Mucosa of descending colon (tissue), 3 donors: ENCODE measurements around the gene MORN3. TPM values are rescaled to one million over a fixed set of nuclear protein-coding genes. Genes with fewer than 3 reads are reported as not detected.

Experiments
- ATAC-seq: fragments of 200-7000 bp; cut with Tn5 transposase; one replicate; pipeline ENCODE4 v1.9.1; 2020; ENCODE audit warnings: mild to moderate bottlenecking, moderate library complexity
- DNase-seq, 3 donors: peaks; one replicate each; pipeline ENCODE4 v3.0.0-alpha.2; 2020
- H3K36me3 ChIP-seq: fragments of 200-600 bp; one replicate; pipeline ENCODE4 v1.8.0; 2021; ENCODE audit warnings: low read depth, mild to moderate bottlenecking
- H3K4me1 ChIP-seq: fragments of 200-600 bp; one replicate; pipeline ENCODE4 v1.8.0; 2021; ENCODE audit warnings: low read depth, mild to moderate bottlenecking
- H3K4me3 ChIP-seq: fragments of 200-600 bp; one replicate; pipeline ENCODE4 v1.8.0; 2021; ENCODE audit warnings: mild to moderate bottlenecking
- H3K9me3 ChIP-seq: fragments of 200-600 bp; one replicate; pipeline ENCODE4 v1.8.0; 2021; ENCODE audit warnings: mild to moderate bottlenecking
- intact Hi-C, 2 donors: fragments of 100-400 bp; cut with DNase I in 1 of 2; cut with micrococcal nuclease in 1 of 2; formaldehyde crosslinking; loops; one replicate each; pipeline versions ENCODE4 v1.11.0 to v1.11.1; 2022; cut with DNase I, micrococcal nuclease
- total RNA-seq, 3 donors: library from RNA; stranded (reverse); fragmentation: NEBNext Ultra II Directional in 2 of 3; extraction: Animal tissue kit (Norgen Biotek cat#: 25700) in 2 of 3; gene quantifications; one replicate each; pipeline versions ENCODE4 v1.2.1 to v1.2.4, GENCODE V29; 2021 to 2023
- TF ChIP-seq, protein P1 (sequence below): fragments of 200-600 bp; IDR thresholded peaks from one replicate; pipeline ENCODE4 v1.8.0; 2022; ENCODE audit warnings: antibody characterized with exemption, mild to moderate bottlenecking
- donor health status: DM: no; HTN: no; CAD: no; lungs with moderate emphysema.
- donor health status: DM: no; HTN: no; CAD: no.
- donor health status: DM: no; HTN: yes; CAD: no.

MORN3 gene
- total RNA-seq, 3 donors from 2014 or later: 0.17 to 0.35 (median 0.22) TPM

GRCh38 chr12:121614872-121615467, 54.5 kb downstream of the MORN3 start:
- ATAC-seq: no peak

DNA sequence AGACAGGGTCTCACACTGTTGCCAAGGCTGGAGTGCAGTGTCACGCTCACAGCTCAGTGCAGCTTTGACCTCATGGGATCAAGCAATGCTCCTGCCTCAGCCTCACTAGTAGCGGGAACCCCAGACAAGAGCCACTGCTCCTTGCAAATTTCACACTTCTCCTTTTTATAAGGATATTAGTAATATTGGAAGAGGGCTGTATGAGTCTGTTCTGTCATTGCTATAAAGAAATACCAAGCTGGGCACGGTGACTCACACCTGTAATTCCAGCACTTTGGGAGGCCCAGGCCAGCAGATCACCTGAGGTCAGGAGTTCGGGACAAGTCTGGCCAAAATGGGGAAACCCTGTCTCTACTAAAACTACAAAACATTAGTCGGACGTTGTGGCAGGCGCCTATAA, 56.0 kb downstream of the MORN3 start:
- Histone ChIP-seq H3K9me3 (no peaks in the 10 kb centered on the region), H3K4me3 (no peak overlapping the region), H3K4me1 (no peaks in the 10 kb centered on the region), H3K36me3 (no peaks in the 10 kb centered on the region)
- ATAC-seq (no peak), DNase-seq (no peak)
- TF ChIP-seq, protein P1, sequence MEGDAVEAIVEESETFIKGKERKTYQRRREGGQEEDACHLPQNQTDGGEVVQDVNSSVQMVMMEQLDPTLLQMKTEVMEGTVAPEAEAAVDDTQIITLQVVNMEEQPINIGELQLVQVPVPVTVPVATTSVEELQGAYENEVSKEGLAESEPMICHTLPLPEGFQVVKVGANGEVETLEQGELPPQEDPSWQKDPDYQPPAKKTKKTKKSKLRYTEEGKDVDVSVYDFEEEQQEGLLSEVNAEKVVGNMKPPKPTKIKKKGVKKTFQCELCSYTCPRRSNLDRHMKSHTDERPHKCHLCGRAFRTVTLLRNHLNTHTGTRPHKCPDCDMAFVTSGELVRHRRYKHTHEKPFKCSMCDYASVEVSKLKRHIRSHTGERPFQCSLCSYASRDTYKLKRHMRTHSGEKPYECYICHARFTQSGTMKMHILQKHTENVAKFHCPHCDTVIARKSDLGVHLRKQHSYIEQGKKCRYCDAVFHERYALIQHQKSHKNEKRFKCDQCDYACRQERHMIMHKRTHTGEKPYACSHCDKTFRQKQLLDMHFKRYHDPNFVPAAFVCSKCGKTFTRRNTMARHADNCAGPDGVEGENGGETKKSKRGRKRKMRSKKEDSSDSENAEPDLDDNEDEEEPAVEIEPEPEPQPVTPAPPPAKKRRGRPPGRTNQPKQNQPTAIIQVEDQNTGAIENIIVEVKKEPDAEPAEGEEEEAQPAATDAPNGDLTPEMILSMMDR: no peak
- intact Hi-C loops: no loop called here

More at GRCh38 chr12:121614872-121615467, 54.5 kb downstream of the MORN3 start:
- no peaks in the 10 kb centered on the region for H3K9me3 ChIP-seq
- H3K36me3 ChIP-seq: no peaks in the 10 kb centered on the region
- H3K4me1 ChIP-seq: no peaks in the 10 kb centered on the region
- DNase-seq: no peak
- TF ChIP-seq, protein P1: no peak
- intact Hi-C loops: loop anchor here in 1 of 2 donors (5.0 kb wide), 1 partner anchor 57 kb away; no protein-coding TSS in a partner anchor
- no peak overlapping the region for H3K4me3 ChIP-seq

GRCh38 chr12:121611306-121611705, 58.1 kb downstream of the MORN3 start:
- no peak for DNase-seq
- TF ChIP-seq, protein P1: no peak
- Histone ChIP-seq H3K36me3 (no peaks in the 10 kb centered on the region), H3K4me3 (no peak overlapping the region), H3K9me3 (no peaks in the 10 kb centered on the region), H3K4me1 (no peaks in the 10 kb centered on the region)
- intact Hi-C loops: no loop called here
- ATAC-seq: peak; percentile 61

GRCh38 chr12:121610239-121611149, 59.0 kb downstream of the MORN3 start:
- ATAC-seq (peak; percentile 69), DNase-seq (no peak)
- intact Hi-C loops: no loop called here

DNA sequence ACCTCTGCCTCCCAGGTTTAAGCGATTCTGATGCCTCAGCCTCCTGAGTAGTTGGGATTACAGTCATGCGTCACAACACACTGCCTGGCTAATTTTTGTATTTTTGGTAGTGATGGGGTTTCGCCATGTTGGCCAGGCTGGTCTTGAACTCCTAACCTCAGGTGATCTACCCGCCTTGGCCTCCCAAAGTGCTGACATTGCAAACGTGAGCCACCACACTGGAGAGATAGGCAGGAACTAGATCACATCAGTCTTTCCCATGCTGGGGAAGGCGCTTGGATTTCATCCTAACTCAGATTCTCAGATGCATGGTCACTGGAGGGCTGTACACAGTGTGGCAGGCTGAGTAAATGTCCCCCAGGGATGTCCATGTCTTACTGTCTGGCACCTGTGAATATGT, 61.2 kb downstream of the MORN3 start:
- no peak overlapping the region for H3K4me3 ChIP-seq
- TF ChIP-seq, protein P1: no peak
- no peaks in the 10 kb centered on the region for H3K9me3 ChIP-seq
- DNase-seq (no peak), ATAC-seq (no peak)
- intact Hi-C loops: no loop called here
- H3K4me1 ChIP-seq: no peaks in the 10 kb centered on the region
- no peaks in the 10 kb centered on the region for H3K36me3 ChIP-seq

More at GRCh38 chr12:121610239-121611149, 59.0 kb downstream of the MORN3 start:
- TF ChIP-seq, protein P1: no peak
- Histone ChIP-seq H3K4me3 (no peak overlapping the region), H3K36me3 (no peaks in the 10 kb centered on the region), H3K4me1 (no peaks in the 10 kb centered on the region), H3K9me3 (no peaks in the 10 kb centered on the region)
